ENCODE data around the gene FBXL13. TPM values are rescaled to one million over a fixed set of nuclear protein-coding genes. Genes with fewer than 3 reads are reported as not detected.

FBXL13 gene
- total and polyA plus RNA-seq, 10 of the 15 experiments (the other 5 are each of a cell fraction or from before 2014, with no cell fraction given) = 0.08 to 0.95 (median 0.28) TPM; not detected in 2

DNA sequence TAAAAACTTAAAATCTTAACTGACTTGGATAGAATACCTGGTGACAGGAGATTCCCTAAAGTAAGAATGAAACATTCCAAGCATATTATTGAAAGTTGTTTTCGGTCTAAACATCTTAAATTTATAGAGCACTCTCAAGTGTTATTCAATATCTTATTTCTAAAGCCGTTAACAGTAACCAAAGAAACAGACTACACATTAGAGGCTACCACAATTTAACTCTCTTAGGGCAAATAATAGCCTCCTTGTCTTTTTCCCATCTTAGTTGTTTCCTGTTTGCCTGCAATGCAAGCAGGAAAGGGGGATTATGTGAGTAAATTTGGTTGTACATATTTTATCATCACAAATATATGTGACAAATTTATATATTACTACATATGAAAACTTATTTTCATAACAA lies 42.9 kb upstream of the FBXL13 start:
- ChIA-PET RAD21 (ENCODE audit: unreplicated experiment) (no interaction called here), CTCF (no interaction called here), POLR2A (no interaction called here), SMC1A (ENCODE audit: uncharacterized antibody, unreplicated experiment) (no interaction called here)
- Histone ChIP-seq H3K4me3 (no peak overlapping the region), H3K4me2 (ENCODE audit: control insufficient read depth, insufficient read depth) (no peak overlapping the region), H3K27me3 (replicated peaks in 1 of 2; ENCODE audit: control insufficient read depth in 2 of 2, insufficient read depth in 2 of 2, low read length in 1 of 2) (no peaks in the 10 kb centered on the region), H3K36me3 (ENCODE audit: control insufficient read depth in 2 of 2, insufficient read depth in 2 of 2, low read length in 1 of 2) (peaks cover 4 to 11% of the 10 kb centered on the region in 2 experiments; a peak in 3 of 4 replicates), H3K27ac (ENCODE audit: control insufficient read depth, insufficient read depth) (no peak overlapping the region), H4K20me1 (ENCODE audit: control insufficient read depth, insufficient read depth) (no peaks in the 10 kb centered on the region), H2AFZ (ENCODE audit: control insufficient read depth, low read depth, low read length) (no peak overlapping the region), H3K9me3 (replicated peaks; ENCODE audit: control insufficient read depth, insufficient read depth, low read length) (no peaks in the 10 kb centered on the region), H3K9ac (ENCODE audit: control insufficient read depth, insufficient read depth, low read length) (no peak overlapping the region), H3K4me1 (ENCODE audit: control insufficient read depth, insufficient read depth, low read length) (no peaks in the 10 kb centered on the region), H3K79me2 (ENCODE audit: control insufficient read depth, insufficient read depth, low read length) (no peaks in the 10 kb centered on the region)
- BruUV-seq (replicated peaks) = no TSS peak
- 100% methylated on average over 2 of the region's 2 CpGs for WGBS (ENCODE audit: insufficient coverage, insufficient replicate concordance, low lambda C conversion rate, missing lambda C conversion rate)
- DNase-seq (ENCODE audit: low read depth, low spot score) = no peak
- no peak for FAIRE-seq
- ATAC-seq = no peak
- intact Hi-C loops (cut with micrococcal nuclease; ENCODE audit: unreplicated experiment) (no loop called here), in situ Hi-C loops (cut with MboI) (no loop called here)
- TF ChIP-seq CBFB (IDR thresholded peaks at IDR 0.05; ENCODE audit: low read depth) = no peak
- no peak for TF ChIP-seq ESRRA (IDR thresholded peaks at IDR 0.05; ENCODE audit: low read length)
- no peak for TF ChIP-seq EZH2 (IDR thresholded peaks at IDR 0.05; ENCODE audit: borderline replicate concordance, control insufficient read depth, low read depth, low read length)
- TF ChIP-seq, protein P1, sequence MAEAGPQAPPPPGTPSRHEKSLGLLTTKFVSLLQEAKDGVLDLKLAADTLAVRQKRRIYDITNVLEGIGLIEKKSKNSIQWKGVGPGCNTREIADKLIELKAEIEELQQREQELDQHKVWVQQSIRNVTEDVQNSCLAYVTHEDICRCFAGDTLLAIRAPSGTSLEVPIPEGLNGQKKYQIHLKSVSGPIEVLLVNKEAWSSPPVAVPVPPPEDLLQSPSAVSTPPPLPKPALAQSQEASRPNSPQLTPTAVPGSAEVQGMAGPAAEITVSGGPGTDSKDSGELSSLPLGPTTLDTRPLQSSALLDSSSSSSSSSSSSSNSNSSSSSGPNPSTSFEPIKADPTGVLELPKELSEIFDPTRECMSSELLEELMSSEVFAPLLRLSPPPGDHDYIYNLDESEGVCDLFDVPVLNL (IDR thresholded peaks at IDR 0.05; ENCODE audit: low read depth, low read length) = no peak

DNA sequence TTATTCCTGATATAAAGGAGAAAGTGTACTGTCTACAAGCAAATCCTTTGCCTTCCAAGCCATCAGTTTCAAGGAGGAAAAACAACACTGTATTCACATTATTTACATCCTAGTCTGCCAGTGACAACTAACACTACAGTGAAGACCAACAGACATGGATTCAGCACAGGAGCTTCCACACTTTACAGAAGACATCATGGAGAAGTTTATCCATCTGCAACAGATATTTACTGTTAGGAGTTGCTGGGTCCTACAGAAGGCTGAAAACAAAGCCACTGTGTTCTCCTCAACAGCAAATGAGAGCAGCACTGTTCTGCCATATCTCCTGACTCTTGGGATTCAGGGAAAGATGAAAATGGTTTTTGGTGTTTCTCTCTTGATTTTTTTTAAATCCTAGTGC lies 42.4 kb upstream of the FBXL13 start:
- no peak overlapping the region for H3K4me2 ChIP-seq (ENCODE audit: control insufficient read depth, insufficient read depth)
- no peak overlapping the region for H2AFZ ChIP-seq (ENCODE audit: control insufficient read depth, low read depth, low read length)
- BruUV-seq (replicated peaks) = no TSS peak
- ChIA-PET CTCF (no interaction called here), SMC1A (ENCODE audit: uncharacterized antibody, unreplicated experiment) (no interaction called here), RAD21 (ENCODE audit: unreplicated experiment) (no interaction called here), POLR2A (no interaction called here)
- no peaks in the 10 kb centered on the region for H4K20me1 ChIP-seq (ENCODE audit: control insufficient read depth, insufficient read depth)
- DNase-seq (ENCODE audit: low read depth, low spot score) (no peak), FAIRE-seq (no peak), ATAC-seq (no peak)
- no peak overlapping the region for H3K27ac ChIP-seq (ENCODE audit: control insufficient read depth, insufficient read depth)
- H3K27me3 ChIP-seq (replicated peaks in 1 of 2; ENCODE audit: control insufficient read depth in 2 of 2, insufficient read depth in 2 of 2, low read length in 1 of 2) = no peaks in the 10 kb centered on the region
- in situ Hi-C loops (cut with MboI) = no loop called here
- peaks cover 4 to 6% of the 10 kb centered on the region in 2 experiments; a peak in 3 of 4 replicates for H3K36me3 ChIP-seq (ENCODE audit: control insufficient read depth in 2 of 2, insufficient read depth in 2 of 2, low read length in 1 of 2)
- intact Hi-C loops (cut with micrococcal nuclease; ENCODE audit: unreplicated experiment) = no loop called here
- no peaks in the 10 kb centered on the region for H3K4me1 ChIP-seq (ENCODE audit: control insufficient read depth, insufficient read depth, low read length)
- H3K79me2 ChIP-seq (ENCODE audit: control insufficient read depth, insufficient read depth, low read length) = no peaks in the 10 kb centered on the region
- no peak overlapping the region for H3K4me3 ChIP-seq
- no peaks in the 10 kb centered on the region for H3K9me3 ChIP-seq (replicated peaks; ENCODE audit: control insufficient read depth, insufficient read depth, low read length)
- no peak overlapping the region for H3K9ac ChIP-seq (ENCODE audit: control insufficient read depth, insufficient read depth, low read length)
- TF ChIP-seq POLR2AphosphoS5 (IDR thresholded peaks at IDR 0.05; ENCODE audit: low read length) = no peak
- TF ChIP-seq, protein P2, sequence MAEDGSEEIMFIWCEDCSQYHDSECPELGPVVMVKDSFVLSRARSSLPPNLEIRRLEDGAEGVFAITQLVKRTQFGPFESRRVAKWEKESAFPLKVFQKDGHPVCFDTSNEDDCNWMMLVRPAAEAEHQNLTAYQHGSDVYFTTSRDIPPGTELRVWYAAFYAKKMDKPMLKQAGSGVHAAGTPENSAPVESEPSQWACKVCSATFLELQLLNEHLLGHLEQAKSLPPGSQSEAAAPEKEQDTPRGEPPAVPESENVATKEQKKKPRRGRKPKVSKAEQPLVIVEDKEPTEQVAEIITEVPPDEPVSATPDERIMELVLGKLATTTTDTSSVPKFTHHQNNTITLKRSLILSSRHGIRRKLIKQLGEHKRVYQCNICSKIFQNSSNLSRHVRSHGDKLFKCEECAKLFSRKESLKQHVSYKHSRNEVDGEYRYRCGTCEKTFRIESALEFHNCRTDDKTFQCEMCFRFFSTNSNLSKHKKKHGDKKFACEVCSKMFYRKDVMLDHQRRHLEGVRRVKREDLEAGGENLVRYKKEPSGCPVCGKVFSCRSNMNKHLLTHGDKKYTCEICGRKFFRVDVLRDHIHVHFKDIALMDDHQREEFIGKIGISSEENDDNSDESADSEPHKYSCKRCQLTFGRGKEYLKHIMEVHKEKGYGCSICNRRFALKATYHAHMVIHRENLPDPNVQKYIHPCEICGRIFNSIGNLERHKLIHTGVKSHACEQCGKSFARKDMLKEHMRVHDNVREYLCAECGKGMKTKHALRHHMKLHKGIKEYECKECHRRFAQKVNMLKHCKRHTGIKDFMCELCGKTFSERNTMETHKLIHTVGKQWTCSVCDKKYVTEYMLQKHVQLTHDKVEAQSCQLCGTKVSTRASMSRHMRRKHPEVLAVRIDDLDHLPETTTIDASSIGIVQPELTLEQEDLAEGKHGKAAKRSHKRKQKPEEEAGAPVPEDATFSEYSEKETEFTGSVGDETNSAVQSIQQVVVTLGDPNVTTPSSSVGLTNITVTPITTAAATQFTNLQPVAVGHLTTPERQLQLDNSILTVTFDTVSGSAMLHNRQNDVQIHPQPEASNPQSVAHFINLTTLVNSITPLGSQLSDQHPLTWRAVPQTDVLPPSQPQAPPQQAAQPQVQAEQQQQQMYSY (CRISPR knock-in tag; IDR thresholded peaks at IDR 0.05) = no peak
- no peak for TF ChIP-seq ZNF24 (IDR thresholded peaks at IDR 0.05)
- no peak for TF ChIP-seq SIX5 (IDR thresholded peaks at IDR 0.05; ENCODE audit: low read depth, low read length, severe bottlenecking)
- no peak for TF ChIP-seq TCF12 (IDR thresholded peaks at IDR 0.05; ENCODE audit: low read depth, low read length)
- TF ChIP-seq E2F8 (IDR thresholded peaks at IDR 0.05; ENCODE audit: low read depth, partially characterized antibody) = no peak
- no peak for TF ChIP-seq GATAD2B (conservative IDR thresholded peaks at IDR 0.05; ENCODE audit: low read depth)

Data from GM12878 (cell line).